ENCODE data around the gene CYFIP1. TPM values are rescaled to one million over a fixed set of nuclear protein-coding genes. Genes with fewer than 3 reads are reported as not detected.
A peak's percentile ranks its signal among the peaks of the same experiment; 100 is the strongest.

CYFIP1 gene
- total and polyA plus RNA-seq, 2 of the 13 experiments (the other 11 are each of a cell fraction or from before 2014, with no cell fraction given), result 38.1 to 58.3 TPM

DNA sequence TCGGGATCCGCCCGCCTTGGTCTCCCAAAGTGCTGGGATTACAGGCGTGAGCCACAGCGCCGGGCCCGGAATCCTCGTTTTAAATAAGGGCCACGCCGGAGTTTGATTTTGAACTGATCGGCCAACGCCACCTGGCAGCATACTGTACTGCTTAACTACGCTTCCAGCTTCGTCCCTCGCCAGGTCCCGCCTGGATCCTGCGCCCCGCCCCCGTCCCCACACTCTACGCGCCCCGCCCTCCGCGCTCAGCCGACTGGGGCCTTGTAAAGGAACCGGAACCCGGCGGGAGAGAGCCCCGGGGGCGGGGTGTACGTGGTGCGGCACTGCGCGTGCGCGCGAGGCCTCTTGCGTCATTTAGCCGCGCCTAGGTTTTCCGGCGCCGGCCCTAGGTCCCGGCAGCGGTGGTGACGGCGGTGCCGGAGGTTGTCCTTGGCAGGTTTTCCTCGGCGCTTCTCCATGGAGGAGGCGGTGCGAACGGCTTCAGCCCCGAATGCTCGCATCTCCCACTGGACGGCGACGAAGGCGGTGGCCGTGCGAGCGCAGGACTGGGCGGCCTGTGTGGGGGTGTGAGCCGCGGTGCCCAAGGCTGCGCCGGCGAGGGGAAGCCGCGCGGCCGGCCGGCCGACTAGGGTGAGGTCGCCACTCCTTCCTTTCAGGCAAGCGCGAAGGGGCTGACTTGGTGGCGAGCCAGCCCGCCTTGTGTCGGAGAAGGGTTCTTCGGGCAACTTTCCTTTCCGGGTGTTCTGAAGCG is 141.7 kb downstream of the CYFIP1 start, which contains the start of gene NIPA2 (continued):
- no peak for TF ChIP-seq REL (CRISPR knock-in tag; conservative IDR thresholded peaks at IDR 0.05)
- TF ChIP-seq, protein P1, sequence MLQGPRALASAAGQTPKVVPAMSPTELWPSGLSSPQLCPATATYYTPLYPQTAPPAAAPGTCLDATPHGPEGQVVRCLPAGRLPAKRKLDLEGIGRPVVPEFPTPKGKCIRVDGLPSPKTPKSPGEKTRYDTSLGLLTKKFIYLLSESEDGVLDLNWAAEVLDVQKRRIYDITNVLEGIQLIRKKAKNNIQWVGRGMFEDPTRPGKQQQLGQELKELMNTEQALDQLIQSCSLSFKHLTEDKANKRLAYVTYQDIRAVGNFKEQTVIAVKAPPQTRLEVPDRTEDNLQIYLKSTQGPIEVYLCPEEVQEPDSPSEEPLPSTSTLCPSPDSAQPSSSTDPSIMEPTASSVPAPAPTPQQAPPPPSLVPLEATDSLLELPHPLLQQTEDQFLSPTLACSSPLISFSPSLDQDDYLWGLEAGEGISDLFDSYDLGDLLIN (CRISPR knock-in tag; IDR thresholded peaks at IDR 0.05; ENCODE audit: borderline replicate concordance), result no peak
- TF ChIP-seq ZSCAN12 (CRISPR knock-in tag; IDR thresholded peaks at IDR 0.05), result no peak
- TF ChIP-seq ZNF772 (CRISPR knock-in tag; IDR thresholded peaks at IDR 0.05), result peak; percentile 71
- TF ChIP-seq NFATC3 (CRISPR knock-in tag; IDR thresholded peaks at IDR 0.05), result 0 out of 2 replicates have a peak, but pooled peaks have one; percentile 56
- peak; percentile 75; the same call in 1 of the 2 replicates for TF ChIP-seq ARHGAP35 (CRISPR knock-in tag; IDR thresholded peaks at IDR 0.05; ENCODE audit: borderline replicate concordance)
- peak; percentile 79 for TF ChIP-seq ZMYM4 (CRISPR knock-in tag; IDR thresholded peaks at IDR 0.05)
- no peak for TF ChIP-seq ZNF776 (CRISPR knock-in tag; IDR thresholded peaks at IDR 0.05)
- TF ChIP-seq, protein P2, sequence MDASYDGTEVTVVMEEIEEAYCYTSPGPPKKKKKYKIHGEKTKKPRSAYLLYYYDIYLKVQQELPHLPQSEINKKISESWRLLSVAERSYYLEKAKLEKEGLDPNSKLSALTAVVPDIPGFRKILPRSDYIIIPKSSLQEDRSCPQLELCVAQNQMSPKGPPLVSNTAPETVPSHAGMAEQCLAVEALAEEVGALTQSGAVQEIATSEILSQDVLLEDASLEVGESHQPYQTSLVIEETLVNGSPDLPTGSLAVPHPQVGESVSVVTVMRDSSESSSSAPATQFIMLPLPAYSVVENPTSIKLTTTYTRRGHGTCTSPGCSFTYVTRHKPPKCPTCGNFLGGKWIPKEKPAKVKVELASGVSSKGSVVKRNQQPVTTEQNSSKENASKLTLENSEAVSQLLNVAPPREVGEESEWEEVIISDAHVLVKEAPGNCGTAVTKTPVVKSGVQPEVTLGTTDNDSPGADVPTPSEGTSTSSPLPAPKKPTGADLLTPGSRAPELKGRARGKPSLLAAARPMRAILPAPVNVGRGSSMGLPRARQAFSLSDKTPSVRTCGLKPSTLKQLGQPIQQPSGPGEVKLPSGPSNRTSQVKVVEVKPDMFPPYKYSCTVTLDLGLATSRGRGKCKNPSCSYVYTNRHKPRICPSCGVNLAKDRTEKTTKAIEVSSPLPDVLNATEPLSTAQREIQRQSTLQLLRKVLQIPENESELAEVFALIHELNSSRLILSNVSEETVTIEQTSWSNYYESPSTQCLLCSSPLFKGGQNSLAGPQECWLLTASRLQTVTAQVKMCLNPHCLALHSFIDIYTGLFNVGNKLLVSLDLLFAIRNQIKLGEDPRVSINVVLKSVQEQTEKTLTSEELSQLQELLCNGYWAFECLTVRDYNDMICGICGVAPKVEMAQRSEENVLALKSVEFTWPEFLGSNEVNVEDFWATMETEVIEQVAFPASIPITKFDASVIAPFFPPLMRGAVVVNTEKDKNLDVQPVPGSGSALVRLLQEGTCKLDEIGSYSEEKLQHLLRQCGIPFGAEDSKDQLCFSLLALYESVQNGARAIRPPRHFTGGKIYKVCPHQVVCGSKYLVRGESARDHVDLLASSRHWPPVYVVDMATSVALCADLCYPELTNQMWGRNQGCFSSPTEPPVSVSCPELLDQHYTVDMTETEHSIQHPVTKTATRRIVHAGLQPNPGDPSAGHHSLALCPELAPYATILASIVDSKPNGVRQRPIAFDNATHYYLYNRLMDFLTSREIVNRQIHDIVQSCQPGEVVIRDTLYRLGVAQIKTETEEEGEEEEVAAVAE (CRISPR knock-in tag; IDR thresholded peaks at IDR 0.05; ENCODE audit: borderline replicate concordance), result peak; percentile 30; the same call in 1 of the 2 replicates
- TF ChIP-seq, protein P3, sequence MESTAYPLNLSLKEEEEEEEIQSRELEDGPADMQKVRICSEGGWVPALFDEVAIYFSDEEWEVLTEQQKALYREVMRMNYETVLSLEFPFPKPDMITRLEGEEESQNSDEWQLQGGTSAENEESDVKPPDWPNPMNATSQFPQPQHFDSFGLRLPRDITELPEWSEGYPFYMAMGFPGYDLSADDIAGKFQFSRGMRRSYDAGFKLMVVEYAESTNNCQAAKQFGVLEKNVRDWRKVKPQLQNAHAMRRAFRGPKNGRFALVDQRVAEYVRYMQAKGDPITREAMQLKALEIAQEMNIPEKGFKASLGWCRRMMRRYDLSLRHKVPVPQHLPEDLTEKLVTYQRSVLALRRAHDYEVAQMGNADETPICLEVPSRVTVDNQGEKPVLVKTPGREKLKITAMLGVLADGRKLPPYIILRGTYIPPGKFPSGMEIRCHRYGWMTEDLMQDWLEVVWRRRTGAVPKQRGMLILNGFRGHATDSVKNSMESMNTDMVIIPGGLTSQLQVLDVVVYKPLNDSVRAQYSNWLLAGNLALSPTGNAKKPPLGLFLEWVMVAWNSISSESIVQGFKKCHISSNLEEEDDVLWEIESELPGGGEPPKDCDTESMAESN (CRISPR knock-in tag; conservative IDR thresholded peaks at IDR 0.05), result peak; percentile 76
- peak; percentile 87 for TF ChIP-seq MAZ (IDR thresholded peaks at IDR 0.05; ENCODE audit: borderline replicate concordance, low read depth, low read length)
- TF ChIP-seq MAZ (CRISPR knock-in tag; IDR thresholded peaks at IDR 0.05; ENCODE audit: low read depth), result peak; percentile 71; the same call in 1 of the 2 replicates
- TF ChIP-seq BCL6 (CRISPR knock-in tag; IDR thresholded peaks at IDR 0.05), result no peak
- no peak for TF ChIP-seq ZNF468 (CRISPR knock-in tag; IDR thresholded peaks at IDR 0.05)
- no peak for TF ChIP-seq ZBTB8A (CRISPR knock-in tag; IDR thresholded peaks at IDR 0.05; ENCODE audit: borderline replicate concordance, low read depth)
- no peak for TF ChIP-seq PCBP2 (optimal IDR thresholded peaks at IDR 0.05; ENCODE audit: low read depth, low read length, poor library complexity, severe bottlenecking)
- TF ChIP-seq, protein P4, sequence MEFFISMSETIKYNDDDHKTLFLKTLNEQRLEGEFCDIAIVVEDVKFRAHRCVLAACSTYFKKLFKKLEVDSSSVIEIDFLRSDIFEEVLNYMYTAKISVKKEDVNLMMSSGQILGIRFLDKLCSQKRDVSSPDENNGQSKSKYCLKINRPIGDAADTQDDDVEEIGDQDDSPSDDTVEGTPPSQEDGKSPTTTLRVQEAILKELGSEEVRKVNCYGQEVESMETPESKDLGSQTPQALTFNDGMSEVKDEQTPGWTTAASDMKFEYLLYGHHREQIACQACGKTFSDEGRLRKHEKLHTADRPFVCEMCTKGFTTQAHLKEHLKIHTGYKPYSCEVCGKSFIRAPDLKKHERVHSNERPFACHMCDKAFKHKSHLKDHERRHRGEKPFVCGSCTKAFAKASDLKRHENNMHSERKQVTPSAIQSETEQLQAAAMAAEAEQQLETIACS (CRISPR knock-in tag; IDR thresholded peaks at IDR 0.05), result no peak
- TF ChIP-seq ZFP37 (CRISPR knock-in tag; IDR thresholded peaks at IDR 0.05; ENCODE audit: borderline replicate concordance), result no peak
